Activated T-helper 1 cell treated with Interleukin-2 at 50 U/mL for 16 hours (primary cell): Measurements from ENCODE around the gene QRICH2.
"Not testable (repeated sequence)": the region's sequence is repeated elsewhere in the genome, so short reads cannot be mapped to it uniquely, and the experiment has no call there.

Source experiments
- DNase-seq: peaks from one replicate; pipeline ENCODE4 v3.0.0-alpha.2; 2020; ENCODE audit warnings: low read depth

Gene QRICH2

GRCh38 chr17:76265624-76266243 is 42.3 kb downstream of the QRICH2 start:
- DNase-seq = peak; percentile 51

- DNase-seq = peak; percentile 99
Observed at GRCh38 chr17:76264755-76265623, 43.1 kb downstream of the QRICH2 start, which contains the start of gene UBALD2. TSS of gene UBALD2 (plus strand) at chr17:76265348. CDS start at chr17:76265506, 158 bp downstream.

GRCh38 chr17:76264425-76264754 is 43.7 kb downstream of the QRICH2 start:
- DNase-seq = no peak

GRCh38 chr17:76263896-76264295 is 44.2 kb downstream of the QRICH2 start:
- DNase-seq = no peak

GRCh38 chr17:76262732-76263344 is 45.2 kb downstream of the QRICH2 start:
- no peak for DNase-seq

GRCh38 chr17:76261421-76262215 is 46.5 kb downstream of the QRICH2 start:
- no peak for DNase-seq

- DNase-seq = no peak
Observed at GRCh38 chr17:76260669-76261068, 47.4 kb downstream of the QRICH2 start.

- DNase-seq = no peak
Observed at GRCh38 chr17:76260220-76260619, 47.9 kb downstream of the QRICH2 start.

GRCh38 chr17:76256430-76257050 is 51.5 kb downstream of the QRICH2 start:
- not testable (repeated sequence) for DNase-seq

- no peak for DNase-seq
Observed at GRCh38 chr17:76255801-76256429, 52.2 kb downstream of the QRICH2 start.

- DNase-seq = no peak
Observed at GRCh38 chr17:76254275-76254674, 53.8 kb downstream of the QRICH2 start.

GRCh38 chr17:76253841-76254240 is 54.2 kb downstream of the QRICH2 start:
- DNase-seq = no peak

GRCh38 chr17:76252967-76253766 is 54.9 kb downstream of the QRICH2 start:
- DNase-seq = not testable (repeated sequence)

GRCh38 chr17:76252040-76252954 is 55.8 kb downstream of the QRICH2 start:
- DNase-seq = no peak

- DNase-seq = no peak
Observed at GRCh38 chr17:76251478-76252039, 56.5 kb downstream of the QRICH2 start.

GRCh38 chr17:76250141-76250540 is 57.9 kb downstream of the QRICH2 start:
- DNase-seq = no peak

- DNase-seq = no peak
Observed at GRCh38 chr17:76248013-76248782, 59.9 kb downstream of the QRICH2 start.

- no peak for DNase-seq
Observed at GRCh38 chr17:76247304-76247703, 60.8 kb downstream of the QRICH2 start.
